Measurements from ENCODE around the gene TUFT1. TPM values are rescaled to one million over a fixed set of nuclear protein-coding genes. Genes with fewer than 3 reads are reported as not detected.

TUFT1 gene
- total RNA-seq, 1 donor = 16.3 TPM

DNA sequence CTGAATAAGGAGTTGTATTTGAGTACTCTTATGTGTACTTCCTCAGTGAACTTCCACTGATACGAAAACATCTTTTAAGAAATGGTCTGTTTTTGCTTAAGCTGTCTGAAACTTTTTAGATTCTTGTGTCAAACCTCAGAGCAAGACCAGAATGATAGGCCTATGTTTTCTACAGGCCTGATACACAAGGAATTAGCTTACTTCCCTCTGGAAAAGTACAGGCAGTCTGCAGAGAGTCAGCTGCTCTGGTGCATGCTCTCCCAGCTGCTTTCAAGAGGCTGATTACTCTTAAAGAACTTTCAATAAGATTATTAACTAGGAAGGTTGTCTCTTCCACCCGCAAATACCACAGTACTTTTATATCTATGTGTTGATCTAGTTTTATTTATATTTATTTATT, 81.2 kb downstream of the TUFT1 start:
- H3K79me2 ChIP-seq (ENCODE audit: insufficient read depth, low read length) = peaks cover 62% of the 10 kb centered on the region
- H3K4me1 ChIP-seq (ENCODE audit: insufficient read depth, low read length) = peaks cover 16% of the 10 kb centered on the region
- no peak overlapping the region for H3K4me2 ChIP-seq (ENCODE audit: insufficient read depth, low read length)
- H3K9me3 ChIP-seq (ENCODE audit: low read depth, low read length) = no peaks in the 10 kb centered on the region
- H3K36me3 ChIP-seq (ENCODE audit: insufficient read depth, low read length) = no peaks in the 10 kb centered on the region
- no peak overlapping the region for H3K27ac ChIP-seq (ENCODE audit: low read depth, low read length)
- no peak overlapping the region for H2AFZ ChIP-seq (ENCODE audit: low read length)
- H3K27me3 ChIP-seq (ENCODE audit: insufficient read depth, low read length) = no peaks in the 10 kb centered on the region
- peaks cover 26% of the 10 kb centered on the region for H4K20me1 ChIP-seq (ENCODE audit: insufficient read depth, low read length)
- H3K4me3 ChIP-seq (ENCODE audit: insufficient read depth, low read length) = no peak overlapping the region
- TF ChIP-seq, protein P1, sequence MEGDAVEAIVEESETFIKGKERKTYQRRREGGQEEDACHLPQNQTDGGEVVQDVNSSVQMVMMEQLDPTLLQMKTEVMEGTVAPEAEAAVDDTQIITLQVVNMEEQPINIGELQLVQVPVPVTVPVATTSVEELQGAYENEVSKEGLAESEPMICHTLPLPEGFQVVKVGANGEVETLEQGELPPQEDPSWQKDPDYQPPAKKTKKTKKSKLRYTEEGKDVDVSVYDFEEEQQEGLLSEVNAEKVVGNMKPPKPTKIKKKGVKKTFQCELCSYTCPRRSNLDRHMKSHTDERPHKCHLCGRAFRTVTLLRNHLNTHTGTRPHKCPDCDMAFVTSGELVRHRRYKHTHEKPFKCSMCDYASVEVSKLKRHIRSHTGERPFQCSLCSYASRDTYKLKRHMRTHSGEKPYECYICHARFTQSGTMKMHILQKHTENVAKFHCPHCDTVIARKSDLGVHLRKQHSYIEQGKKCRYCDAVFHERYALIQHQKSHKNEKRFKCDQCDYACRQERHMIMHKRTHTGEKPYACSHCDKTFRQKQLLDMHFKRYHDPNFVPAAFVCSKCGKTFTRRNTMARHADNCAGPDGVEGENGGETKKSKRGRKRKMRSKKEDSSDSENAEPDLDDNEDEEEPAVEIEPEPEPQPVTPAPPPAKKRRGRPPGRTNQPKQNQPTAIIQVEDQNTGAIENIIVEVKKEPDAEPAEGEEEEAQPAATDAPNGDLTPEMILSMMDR (IDR thresholded peaks at IDR 0.05; ENCODE audit: extremely low read depth, low read depth, low read length) = no peak
- DNase-seq (ENCODE audit: insufficient read length, low spot score, missing footprints) = no peak

DNA sequence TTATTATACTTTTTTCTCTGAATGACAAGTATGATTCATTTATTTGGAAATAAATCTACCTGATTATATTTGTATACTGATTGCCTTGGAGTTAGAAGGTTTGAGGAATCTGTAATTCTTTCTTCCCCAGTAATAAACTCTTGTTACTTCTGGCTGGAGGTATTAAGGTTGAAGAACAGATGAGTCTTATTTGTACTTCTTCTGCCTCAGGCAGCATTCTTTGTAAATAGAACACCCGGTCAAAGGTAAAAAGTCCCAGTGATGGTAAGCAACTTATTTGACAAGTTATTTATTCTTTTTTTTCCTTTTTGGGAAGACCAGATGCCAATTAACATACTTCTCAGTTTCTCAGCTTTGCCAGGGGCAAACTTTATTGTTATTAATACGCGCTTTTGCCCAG, 84.7 kb downstream of the TUFT1 start:
- TF ChIP-seq, protein P1 (IDR thresholded peaks at IDR 0.05; ENCODE audit: extremely low read depth, low read depth, low read length) = no peak
- Histone ChIP-seq H3K27ac (ENCODE audit: low read depth, low read length) (no peak overlapping the region), H3K4me2 (ENCODE audit: insufficient read depth, low read length) (no peak overlapping the region), H3K79me2 (ENCODE audit: insufficient read depth, low read length) (peaks cover 43% of the 10 kb centered on the region), H3K27me3 (ENCODE audit: insufficient read depth, low read length) (no peaks in the 10 kb centered on the region), H3K4me3 (ENCODE audit: insufficient read depth, low read length) (no peak overlapping the region), H3K4me1 (ENCODE audit: insufficient read depth, low read length) (peaks cover 4% of the 10 kb centered on the region), H4K20me1 (ENCODE audit: insufficient read depth, low read length) (peaks cover 15% of the 10 kb centered on the region), H2AFZ (ENCODE audit: low read length) (no peak overlapping the region), H3K9me3 (ENCODE audit: low read depth, low read length) (no peaks in the 10 kb centered on the region), H3K36me3 (ENCODE audit: insufficient read depth, low read length) (no peaks in the 10 kb centered on the region)
- no peak for DNase-seq (ENCODE audit: insufficient read length, low spot score, missing footprints)

DNA sequence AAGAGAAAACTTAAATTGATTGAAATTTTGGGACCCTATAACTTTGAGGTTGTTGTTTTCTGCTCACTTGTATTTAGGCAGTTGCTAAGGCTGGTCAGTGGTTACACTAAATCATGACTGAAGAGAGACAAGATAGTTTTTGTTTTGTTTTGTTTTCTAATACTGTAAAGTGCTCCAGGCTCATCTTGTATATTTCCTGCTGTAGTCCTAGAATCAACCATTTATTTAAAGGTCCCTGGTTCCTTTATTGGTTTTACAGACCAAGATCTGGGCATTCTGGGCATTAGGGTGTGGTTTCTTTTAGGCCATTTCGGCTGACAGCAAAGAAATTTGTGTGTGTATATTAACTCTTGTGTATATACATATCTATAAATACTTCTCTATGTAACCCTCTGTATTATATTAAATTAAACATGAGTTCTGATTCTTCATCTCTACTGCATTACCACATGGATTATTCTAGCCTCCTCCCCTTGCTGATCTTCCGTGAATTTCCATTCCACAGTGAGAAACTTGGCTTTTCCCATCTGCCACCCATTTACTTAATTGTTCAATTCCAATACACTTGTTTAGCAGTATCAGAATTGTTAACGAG, 86.7 kb downstream of the TUFT1 start:
- H2AFZ ChIP-seq (ENCODE audit: low read length) = no peak overlapping the region
- H4K20me1 ChIP-seq (ENCODE audit: insufficient read depth, low read length) = peaks cover 6% of the 10 kb centered on the region
- DNase-seq (ENCODE audit: insufficient read length, low spot score, missing footprints) = no peak
- no peaks in the 10 kb centered on the region for H3K4me1 ChIP-seq (ENCODE audit: insufficient read depth, low read length)
- TF ChIP-seq, protein P1 (IDR thresholded peaks at IDR 0.05; ENCODE audit: extremely low read depth, low read depth, low read length) = no peak
- no peaks in the 10 kb centered on the region for H3K27me3 ChIP-seq (ENCODE audit: insufficient read depth, low read length)
- peaks cover 29% of the 10 kb centered on the region for H3K79me2 ChIP-seq (ENCODE audit: insufficient read depth, low read length)
- H3K4me2 ChIP-seq (ENCODE audit: insufficient read depth, low read length) = no peak overlapping the region
- no peak overlapping the region for H3K27ac ChIP-seq (ENCODE audit: low read depth, low read length)
- H3K9me3 ChIP-seq (ENCODE audit: low read depth, low read length) = no peaks in the 10 kb centered on the region
- no peak overlapping the region for H3K4me3 ChIP-seq (ENCODE audit: insufficient read depth, low read length)
- H3K36me3 ChIP-seq (ENCODE audit: insufficient read depth, low read length) = no peaks in the 10 kb centered on the region

DNA sequence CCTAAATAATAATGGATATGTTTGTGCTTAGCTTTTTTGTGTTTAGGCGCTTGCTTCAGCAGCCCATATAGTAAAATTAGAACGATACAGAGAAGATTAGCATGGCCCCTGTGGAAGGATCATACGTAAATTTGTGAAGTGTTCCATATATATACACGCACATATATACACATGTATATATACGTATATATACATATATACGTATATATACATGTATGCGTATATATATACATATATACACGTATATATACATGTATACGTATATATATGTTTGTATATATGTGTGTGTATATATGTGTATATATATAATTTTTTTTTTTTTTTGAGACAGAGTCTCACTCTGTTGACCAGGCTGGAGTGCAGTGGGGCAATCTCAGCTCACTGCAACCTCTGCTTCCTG, 89.2 kb downstream of the TUFT1 start:
- no peaks in the 10 kb centered on the region for H3K9me3 ChIP-seq (ENCODE audit: low read depth, low read length)
- no peak overlapping the region for H3K4me2 ChIP-seq (ENCODE audit: insufficient read depth, low read length)

More for the DNA sequence above, 89.2 kb downstream of the TUFT1 start:
- TF ChIP-seq, protein P1 (IDR thresholded peaks at IDR 0.05; ENCODE audit: extremely low read depth, low read depth, low read length) = no peak
- no peak for DNase-seq (ENCODE audit: insufficient read length, low spot score, missing footprints)
- Histone ChIP-seq H3K27me3 (ENCODE audit: insufficient read depth, low read length) (no peaks in the 10 kb centered on the region), H3K27ac (ENCODE audit: low read depth, low read length) (no peak overlapping the region), H3K79me2 (ENCODE audit: insufficient read depth, low read length) (peaks cover 22% of the 10 kb centered on the region), H3K36me3 (ENCODE audit: insufficient read depth, low read length) (no peaks in the 10 kb centered on the region), H2AFZ (ENCODE audit: low read length) (no peak overlapping the region), H4K20me1 (ENCODE audit: insufficient read depth, low read length) (peaks cover 6% of the 10 kb centered on the region), H3K4me3 (ENCODE audit: insufficient read depth, low read length) (no peak overlapping the region), H3K4me1 (ENCODE audit: insufficient read depth, low read length) (no peaks in the 10 kb centered on the region)

Small RNA genes lying within 50 kb of the gene (small RNA-seq; reads per million reads assigned to genes)
- gene MIR554 = not detected
- gene RF00405 = 0.30 reads per million
- 0.22 reads per million for gene RNU6-1062P

Other genes with a start within 250 kb of the TUFT1 start
- 43.3 and 43.8 TPM in 2 replicates for gene PI4KB, start 212.9 kb upstream of the TUFT1 start, total RNA-seq
- 22.4 and 24.2 TPM in 2 replicates for gene RFX5, start 193.1 kb upstream of the TUFT1 start, total RNA-seq
- gene SELENBP1, start 167.6 kb upstream of the TUFT1 start, total RNA-seq = 28.3 and 42.0 TPM in 2 replicates
- gene PSMB4, start 140.7 kb upstream of the TUFT1 start, total RNA-seq = 362 and 375 TPM in 2 replicates
- 26.8 and 56.9 TPM in 2 replicates for gene POGZ, start 80.8 kb upstream of the TUFT1 start, total RNA-seq
- gene CGN, start 28.9 kb upstream of the TUFT1 start, total RNA-seq = not detected in 2 replicates
- gene SNX27, start 71.7 kb downstream of the TUFT1 start, total RNA-seq = 23.5 and 25.6 TPM in 2 replicates
- not detected in 2 replicates for gene CELF3, start 176.5 kb downstream of the TUFT1 start, total RNA-seq
- not detected in 2 replicates for gene RIIAD1, start 181.2 kb downstream of the TUFT1 start, total RNA-seq
- gene MRPL9, start 223.2 kb downstream of the TUFT1 start, total RNA-seq = 68.4 and 73.8 TPM in 2 replicates